GM21737 (cell line): ENCODE data around the gene KIAA0319L.

Experiments
- ATAC-seq: cut with Tn5 transposase; IDR thresholded peaks from one replicate; pipeline ENCODE4 v1.9.1; 2021; ENCODE audit warnings: mild to moderate bottlenecking, moderate library complexity; ENCODE audit not compliant: unreplicated experiment

Gene KIAA0319L

GRCh38 chr1:35539824-35540261 is 17.4 kb downstream of the KIAA0319L start:
- ATAC-seq = peak; percentile 25

- ATAC-seq = peak; percentile 44
Observed at GRCh38 chr1:35539073-35539823, 18.0 kb downstream of the KIAA0319L start.

- ATAC-seq = no peak
Observed at GRCh38 chr1:35537806-35538205, 19.4 kb downstream of the KIAA0319L start.

GRCh38 chr1:35536556-35537162 is 20.5 kb downstream of the KIAA0319L start:
- no peak for ATAC-seq

GRCh38 chr1:35535243-35535642 is 22.0 kb downstream of the KIAA0319L start:
- no peak for ATAC-seq

GRCh38 chr1:35533586-35533985 is 23.6 kb downstream of the KIAA0319L start:
- ATAC-seq = no peak

- ATAC-seq = no peak
Observed at GRCh38 chr1:35532497-35533223, 24.5 kb downstream of the KIAA0319L start.

GRCh38 chr1:35531368-35531767 is 25.8 kb downstream of the KIAA0319L start:
- no peak for ATAC-seq

GRCh38 chr1:35530946-35531345 is 26.3 kb downstream of the KIAA0319L start:
- no peak for ATAC-seq

- no peak for ATAC-seq
Observed at GRCh38 chr1:35530168-35530567, 27.0 kb downstream of the KIAA0319L start.

GRCh38 chr1:35524106-35524505 is 33.1 kb downstream of the KIAA0319L start:
- ATAC-seq = no peak

GRCh38 chr1:35519432-35519831 is 37.8 kb downstream of the KIAA0319L start:
- no peak for ATAC-seq

- ATAC-seq = no peak
Observed at GRCh38 chr1:35518183-35518582, 39.0 kb downstream of the KIAA0319L start.

GRCh38 chr1:35511305-35511704 is 45.9 kb downstream of the KIAA0319L start:
- ATAC-seq = no peak

- ATAC-seq = no peak
Observed at GRCh38 chr1:35509558-35509957, 47.6 kb downstream of the KIAA0319L start.

GRCh38 chr1:35507947-35508346 is 49.3 kb downstream of the KIAA0319L start:
- no peak for ATAC-seq

- ATAC-seq = no peak
Observed at GRCh38 chr1:35506960-35507912, 50.0 kb downstream of the KIAA0319L start.

- peak; percentile 51 for ATAC-seq
Observed at GRCh38 chr1:35505911-35506798, 51.0 kb downstream of the KIAA0319L start.

- no peak for ATAC-seq
Observed at GRCh38 chr1:35502242-35502641, 55.0 kb downstream of the KIAA0319L start.

GRCh38 chr1:35500439-35500838 is 56.8 kb downstream of the KIAA0319L start:
- no peak for ATAC-seq
